ENCODE results near the gene NETO2.

- no peak for TF ChIP-seq POLR2AphosphoS5 (IDR thresholded peaks at IDR 0.05)
- TF ChIP-seq, protein P1, sequence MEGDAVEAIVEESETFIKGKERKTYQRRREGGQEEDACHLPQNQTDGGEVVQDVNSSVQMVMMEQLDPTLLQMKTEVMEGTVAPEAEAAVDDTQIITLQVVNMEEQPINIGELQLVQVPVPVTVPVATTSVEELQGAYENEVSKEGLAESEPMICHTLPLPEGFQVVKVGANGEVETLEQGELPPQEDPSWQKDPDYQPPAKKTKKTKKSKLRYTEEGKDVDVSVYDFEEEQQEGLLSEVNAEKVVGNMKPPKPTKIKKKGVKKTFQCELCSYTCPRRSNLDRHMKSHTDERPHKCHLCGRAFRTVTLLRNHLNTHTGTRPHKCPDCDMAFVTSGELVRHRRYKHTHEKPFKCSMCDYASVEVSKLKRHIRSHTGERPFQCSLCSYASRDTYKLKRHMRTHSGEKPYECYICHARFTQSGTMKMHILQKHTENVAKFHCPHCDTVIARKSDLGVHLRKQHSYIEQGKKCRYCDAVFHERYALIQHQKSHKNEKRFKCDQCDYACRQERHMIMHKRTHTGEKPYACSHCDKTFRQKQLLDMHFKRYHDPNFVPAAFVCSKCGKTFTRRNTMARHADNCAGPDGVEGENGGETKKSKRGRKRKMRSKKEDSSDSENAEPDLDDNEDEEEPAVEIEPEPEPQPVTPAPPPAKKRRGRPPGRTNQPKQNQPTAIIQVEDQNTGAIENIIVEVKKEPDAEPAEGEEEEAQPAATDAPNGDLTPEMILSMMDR (IDR thresholded peaks at IDR 0.05): no peak
- no peak for TF ChIP-seq POLR2A (IDR thresholded peaks at IDR 0.05; ENCODE audit: low read depth)
Observed at GRCh38 chr16:47069841-47070584, 73.7 kb downstream of the NETO2 start.

Measured in esophagus muscularis mucosa (tissue), 3 donors.